Activated CD8-positive, alpha-beta T cell treated with anti-CD3 and anti-CD28 coated beads for 36 hours (primary cell): ENCODE results near the gene ATP5F1D. TPM values are rescaled to one million over a fixed set of nuclear protein-coding genes. Genes with fewer than 3 reads are reported as not detected.

Experiments
- ATAC-seq: fragments of 200-7000 bp; cut with Tn5 transposase; one replicate; pipeline ENCODE4 v1.10.0; 2021; ENCODE audit warnings: mild to moderate bottlenecking, moderate library complexity
- CTCF ChIA-PET: fragments of 350-600 bp; sonication (Branson Sonifier 250); formaldehyde crosslinking; loops from one replicate; lab custom pipeline; 2021; ENCODE audit warnings: antibody characterized with exemption; lab: Charles Lee
- POLR2A ChIA-PET: fragments of 350-600 bp; sonication (Branson Sonifier 250); formaldehyde crosslinking; loops from one replicate; lab custom pipeline; 2021; ENCODE audit warnings: antibody characterized with exemption; lab: Charles Lee
- DNase-seq: peaks from one replicate; pipeline ENCODE4 v3.0.0-alpha.2; 2020
- H3K27ac Mint-ChIP-seq: one replicate; pipeline ENCODE4 v1.8.0; 2021; ENCODE audit warnings: mild to moderate bottlenecking, mixed read lengths
- H3K27me3 Mint-ChIP-seq: one replicate; pipeline ENCODE4 v1.8.0; 2021; ENCODE audit warnings: mixed read lengths
- H3K36me3 Mint-ChIP-seq: one replicate; pipeline ENCODE4 v1.8.0; 2021; ENCODE audit warnings: low read depth, mixed read lengths
- H3K4me1 Mint-ChIP-seq: one replicate; pipeline ENCODE4 v1.8.0; 2021; ENCODE audit warnings: low read depth, mixed read lengths
- H3K4me3 Mint-ChIP-seq: one replicate; pipeline ENCODE4 v1.8.0; 2021; ENCODE audit warnings: mild to moderate bottlenecking, moderate library complexity, mixed read lengths
- H3K9me3 Mint-ChIP-seq: one replicate; pipeline ENCODE4 v1.8.0; 2021; ENCODE audit warnings: mixed read lengths
- intact Hi-C: fragments of 100-400 bp; cut with micrococcal nuclease; formaldehyde crosslinking; loops from one replicate; pipeline ENCODE4 v1.10.0; 2022
- total RNA-seq, 2 experiments: library from RNA; stranded (reverse); gene quantifications; one replicate each; pipeline ENCODE4 v1.2.3, GENCODE V29; 2021
- TF ChIP-seq, protein P1 (sequence below): fragments of 200-600 bp; IDR thresholded peaks from one replicate; pipeline ENCODE4 v1.8.0; 2022; ENCODE audit warnings: antibody characterized with exemption, mild to moderate bottlenecking

The ATP5F1D gene
- total RNA-seq, 2 experiments from 2014 or later = 186 to 199 TPM

DNA sequence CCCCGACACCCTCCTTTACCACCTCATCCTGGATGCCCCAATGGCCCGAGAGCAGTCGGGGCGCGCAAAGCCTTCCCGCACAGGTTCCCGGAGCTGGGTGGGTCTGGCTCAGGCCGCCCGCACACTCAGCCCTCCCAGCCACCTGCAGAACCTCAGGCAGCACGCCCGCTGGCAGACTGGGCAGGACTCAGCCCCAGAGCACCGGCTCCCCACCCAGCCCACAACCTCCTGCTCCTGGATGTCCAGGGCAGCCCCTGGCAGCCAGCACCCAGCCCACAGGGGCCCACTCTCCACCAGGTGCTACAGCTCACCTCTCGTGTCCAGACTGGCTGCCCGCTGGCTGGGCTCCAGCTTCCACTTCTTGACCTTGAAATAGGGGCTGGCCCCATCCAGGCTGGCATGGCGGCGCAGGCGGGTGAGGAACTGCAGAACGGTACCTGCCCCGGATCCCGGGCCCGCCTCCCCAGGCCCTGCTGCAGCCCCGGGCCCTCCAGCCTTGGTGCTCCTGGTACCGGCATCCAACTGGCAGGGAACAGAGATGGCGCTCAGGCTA, 8.4 kb upstream of the ATP5F1D start:
- Mint-ChIP-seq H3K27ac (no peak overlapping the region), H3K4me3 (no peak overlapping the region), H3K36me3 (peaks cover 1% of the 10 kb centered on the region), H3K4me1 (peaks cover under 1% of the 10 kb centered on the region), H3K27me3 (peaks cover under 1% of the 10 kb centered on the region), H3K9me3 (no peaks in the 10 kb centered on the region)
- ChIA-PET POLR2A (no interaction called here), CTCF (no interaction called here)
- no peak for DNase-seq
- intact Hi-C loops = no loop called here
- TF ChIP-seq, protein P1, sequence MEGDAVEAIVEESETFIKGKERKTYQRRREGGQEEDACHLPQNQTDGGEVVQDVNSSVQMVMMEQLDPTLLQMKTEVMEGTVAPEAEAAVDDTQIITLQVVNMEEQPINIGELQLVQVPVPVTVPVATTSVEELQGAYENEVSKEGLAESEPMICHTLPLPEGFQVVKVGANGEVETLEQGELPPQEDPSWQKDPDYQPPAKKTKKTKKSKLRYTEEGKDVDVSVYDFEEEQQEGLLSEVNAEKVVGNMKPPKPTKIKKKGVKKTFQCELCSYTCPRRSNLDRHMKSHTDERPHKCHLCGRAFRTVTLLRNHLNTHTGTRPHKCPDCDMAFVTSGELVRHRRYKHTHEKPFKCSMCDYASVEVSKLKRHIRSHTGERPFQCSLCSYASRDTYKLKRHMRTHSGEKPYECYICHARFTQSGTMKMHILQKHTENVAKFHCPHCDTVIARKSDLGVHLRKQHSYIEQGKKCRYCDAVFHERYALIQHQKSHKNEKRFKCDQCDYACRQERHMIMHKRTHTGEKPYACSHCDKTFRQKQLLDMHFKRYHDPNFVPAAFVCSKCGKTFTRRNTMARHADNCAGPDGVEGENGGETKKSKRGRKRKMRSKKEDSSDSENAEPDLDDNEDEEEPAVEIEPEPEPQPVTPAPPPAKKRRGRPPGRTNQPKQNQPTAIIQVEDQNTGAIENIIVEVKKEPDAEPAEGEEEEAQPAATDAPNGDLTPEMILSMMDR = no peak
- no peak for ATAC-seq

DNA sequence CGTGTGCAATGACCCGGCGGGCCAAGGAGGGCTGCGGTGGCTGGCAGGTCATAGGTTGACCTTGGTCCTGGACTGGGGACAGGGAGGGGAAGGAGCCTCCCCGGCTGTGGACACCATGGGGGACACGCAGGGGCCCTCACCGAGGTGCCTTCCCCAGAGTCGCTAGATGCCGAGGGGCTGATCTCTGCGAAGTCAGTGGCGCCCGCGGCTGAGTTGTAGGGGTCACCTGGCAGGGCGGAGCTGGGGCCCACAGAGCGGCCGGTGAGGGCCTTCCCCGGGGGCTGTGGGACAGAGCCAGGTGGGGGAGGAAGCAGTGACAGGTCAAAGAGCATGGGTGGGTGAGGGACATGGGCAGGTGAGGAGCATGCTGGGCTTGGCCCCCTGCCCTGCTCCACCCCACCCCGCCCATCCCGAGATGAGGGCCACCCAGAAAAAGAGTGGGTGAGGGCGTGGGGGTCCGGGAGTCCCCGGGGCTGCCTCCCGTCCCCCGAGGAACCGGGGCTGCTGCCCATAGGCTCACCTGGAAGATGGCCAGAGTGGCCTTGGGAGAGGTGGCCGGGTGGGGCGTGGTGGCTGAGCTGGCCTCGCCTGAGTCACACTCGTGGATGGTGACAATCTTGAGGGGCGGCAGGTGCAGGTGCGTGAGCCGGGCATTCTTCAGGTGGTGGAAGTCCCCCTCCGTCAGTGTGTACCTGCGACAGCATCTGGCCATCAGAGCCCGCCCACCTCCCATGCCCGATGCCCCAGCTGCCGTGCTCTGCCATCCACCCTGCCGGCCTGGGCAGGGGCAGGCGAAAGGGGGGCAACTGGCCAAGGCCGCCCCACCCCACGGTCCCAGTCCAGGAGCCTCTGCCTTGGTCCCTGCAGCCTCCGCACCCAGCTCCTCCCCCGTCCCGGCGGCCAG, 7.2 kb upstream of the ATP5F1D start:
- POLR2A ChIA-PET = no interaction called here
- ATAC-seq (no peak), DNase-seq (no peak)
- CTCF ChIA-PET = no interaction called here
- Mint-ChIP-seq H3K4me3 (no peak overlapping the region), H3K9me3 (no peaks in the 10 kb centered on the region), H3K36me3 (no peaks in the 10 kb centered on the region), H3K27ac (no peak overlapping the region), H3K27me3 (peaks cover 8% of the 10 kb centered on the region), H3K4me1 (peaks cover 9% of the 10 kb centered on the region)
- intact Hi-C loops = no loop called here
- TF ChIP-seq, protein P1 = no peak

DNA sequence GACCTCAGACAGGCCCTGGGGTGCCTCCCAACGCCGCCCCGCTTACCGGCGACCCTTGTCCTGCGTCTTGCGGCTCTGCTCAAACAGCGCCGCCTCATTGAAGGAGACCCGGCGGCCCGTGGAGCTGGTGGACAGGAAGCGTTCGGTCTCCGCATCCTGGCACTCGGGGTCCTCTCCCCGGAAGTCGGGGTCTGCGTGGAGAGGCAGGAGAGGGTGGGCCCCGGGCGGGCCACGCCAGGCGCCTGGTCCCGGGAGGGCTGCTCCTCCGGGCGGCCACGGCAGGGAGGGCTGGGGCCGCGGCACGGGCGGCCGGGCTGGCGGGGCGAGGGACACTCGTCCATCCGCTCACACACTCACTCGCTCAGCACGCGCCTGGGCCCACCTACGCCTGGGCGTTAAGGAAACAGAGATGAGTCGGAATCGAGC, 6.6 kb upstream of the ATP5F1D start:
- intact Hi-C loops = no loop called here
- H3K4me1 Mint-ChIP-seq = peaks cover 11% of the 10 kb centered on the region
- no peaks in the 10 kb centered on the region for H3K36me3 Mint-ChIP-seq
- H3K9me3 Mint-ChIP-seq = no peaks in the 10 kb centered on the region
- POLR2A ChIA-PET = no interaction called here
- ATAC-seq (no peak), DNase-seq (no peak)
- H3K27me3 Mint-ChIP-seq = peaks cover 8% of the 10 kb centered on the region
- H3K27ac Mint-ChIP-seq = no peak overlapping the region
- H3K4me3 Mint-ChIP-seq = no peak overlapping the region
- CTCF ChIA-PET = interaction anchor here (1.2 kb wide), 1 partner anchor 12 kb away, joined by 4 read pairs; no protein-coding TSS in a partner anchor
- TF ChIP-seq, protein P1 = no peak

DNA sequence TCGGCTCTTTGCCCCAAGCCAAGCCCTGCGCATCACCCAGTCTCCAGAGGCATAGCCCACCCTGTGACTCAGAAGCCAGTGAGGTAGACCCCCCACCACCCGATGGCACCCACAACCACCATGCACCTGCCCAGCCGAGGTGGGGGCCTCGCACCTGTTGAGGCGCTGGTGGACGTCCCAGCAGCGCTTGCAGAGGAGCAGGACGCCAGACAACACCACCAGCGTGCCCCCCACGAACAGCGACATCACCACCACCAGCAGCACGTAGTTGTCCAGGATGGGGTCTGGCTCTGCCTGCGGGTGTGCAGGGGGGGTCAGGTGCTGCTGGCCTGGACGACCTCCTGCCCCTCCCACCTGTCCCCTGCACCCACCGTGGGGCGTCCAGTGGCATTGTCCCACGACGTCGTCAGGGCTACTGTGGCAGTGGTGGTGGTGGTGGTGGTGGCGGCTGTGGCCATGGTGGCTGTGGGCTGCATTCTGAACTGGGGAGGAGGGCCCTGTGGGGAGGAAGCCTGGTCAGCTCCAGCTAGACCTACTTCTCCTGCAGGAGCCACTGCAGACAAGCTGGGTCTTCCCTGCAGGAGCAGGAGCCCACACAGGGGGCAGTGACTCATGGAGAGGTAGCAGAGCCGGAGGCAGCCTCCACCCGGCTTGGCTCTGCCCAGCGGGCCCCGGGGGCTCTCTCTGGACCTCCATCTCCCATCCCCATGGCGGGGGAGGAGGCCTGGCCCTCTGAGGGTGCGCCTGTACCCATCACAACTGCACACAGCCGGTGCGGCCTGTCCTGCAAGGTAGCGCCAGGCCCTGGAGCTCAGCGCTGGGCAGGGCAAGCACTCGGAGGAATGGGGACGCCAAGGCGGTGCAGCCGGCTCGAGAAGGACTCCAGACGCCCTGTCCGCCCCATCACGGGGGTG, 5.7 kb upstream of the ATP5F1D start:
- ATAC-seq (no peak), DNase-seq (no peak)
- peaks cover 8% of the 10 kb centered on the region for H3K27me3 Mint-ChIP-seq
- H3K4me1 Mint-ChIP-seq = peaks cover 14% of the 10 kb centered on the region
- TF ChIP-seq, protein P1 = no peak
- intact Hi-C loops = no loop called here
- CTCF ChIA-PET = interaction anchor here (1.2 kb wide), 1 partner anchor 13 kb away, joined by 4 read pairs; no protein-coding TSS in a partner anchor
- no peaks in the 10 kb centered on the region for H3K9me3 Mint-ChIP-seq
- H3K4me3 Mint-ChIP-seq = no peak overlapping the region
- POLR2A ChIA-PET = interaction anchor here (0.9 to 1.3 kb wide), 3 partner anchors 15 to 34 kb away, joined by 3 to 4 read pairs (median 3); partner anchors contain the start of gene CIRBP
- H3K36me3 Mint-ChIP-seq = no peaks in the 10 kb centered on the region
- no peak overlapping the region for H3K27ac Mint-ChIP-seq
